Loucy (cell line): ENCODE results near the gene CAPN7.
A peak's percentile ranks its signal among the peaks of the same experiment; 100 is the strongest.

Source experiments
- H2AFZ ChIP-seq: fragments of 200-600 bp; sonication (generic); 2 replicates; pipeline ENCODE4 v1.6.0; 2016; ENCODE audit warnings: antibody characterized with exemption, mild to moderate bottlenecking, low read length, moderate library complexity
- H3F3A ChIP-seq: fragments of 200-600 bp; 2 replicates; pipeline ENCODE4 v1.6.0; 2016; ENCODE audit warnings: antibody characterized with exemption, low read depth, mild to moderate bottlenecking
- H3K27me3 ChIP-seq: fragments of 200-600 bp; sonication (generic); 2 replicates; pipeline ENCODE4 v1.6.1; 2014; ENCODE audit warnings: low read length, mild to moderate bottlenecking; ENCODE audit not compliant: insufficient read depth, poor library complexity, severe bottlenecking
- H3K36me3 ChIP-seq: fragments of 200-600 bp; sonication (generic); 2 replicates; pipeline ENCODE4 v1.6.1; 2016; ENCODE audit warnings: low read length; ENCODE audit not compliant: insufficient read depth
- H3K4me1 ChIP-seq: fragments of 200-600 bp; sonication (generic); 2 replicates; pipeline ENCODE4 v1.5.1; 2014; ENCODE audit warnings: low read length, mild to moderate bottlenecking; ENCODE audit not compliant: insufficient read depth, poor library complexity, severe bottlenecking
- H3K4me2 ChIP-seq: fragments of 200-600 bp; sonication (generic); 2 replicates; pipeline ENCODE4 v1.6.0; 2014; ENCODE audit warnings: antibody characterized with exemption, low read length, low read depth, mild to moderate bottlenecking; ENCODE audit not compliant: poor library complexity, severe bottlenecking
- H3K4me3 ChIP-seq: fragments of 200-600 bp; sonication (generic); 2 replicates; pipeline ENCODE4 v1.5.1; 2014; ENCODE audit warnings: low read length, mild to moderate bottlenecking, mixed read lengths; ENCODE audit not compliant: poor library complexity, severe bottlenecking
- H3K79me2 ChIP-seq: fragments of 200-600 bp; sonication (generic); 2 replicates; pipeline ENCODE4 v1.6.1; 2014; ENCODE audit warnings: low read length; ENCODE audit not compliant: insufficient read depth
- H3K9ac ChIP-seq: fragments of 200-600 bp; sonication (generic); 2 replicates; pipeline ENCODE4 v1.6.0; 2014; ENCODE audit warnings: mild to moderate bottlenecking, low read depth, low read length, moderate library complexity; ENCODE audit not compliant: poor library complexity, severe bottlenecking
- H3K9me2 ChIP-seq: fragments of 200-600 bp; sonication (generic); replicated peaks from 2 replicates; pipeline ENCODE4 v1.6.1; 2016; ENCODE audit warnings: low read depth, low read length, mixed read lengths
- H3K9me3 ChIP-seq: fragments of 200-600 bp; sonication (generic); 2 replicates; pipeline ENCODE4 v1.6.1; 2014; ENCODE audit warnings: mild to moderate bottlenecking, antibody characterized with exemption, low read length, low read depth; ENCODE audit not compliant: insufficient read depth
- H4K20me1 ChIP-seq: fragments of 200-600 bp; sonication (generic); 2 replicates; pipeline ENCODE4 v1.6.0; 2014; ENCODE audit warnings: antibody characterized with exemption, low read length, mild to moderate bottlenecking; ENCODE audit not compliant: insufficient read depth, poor library complexity, severe bottlenecking
- EZH2phosphoT487 ChIP-seq: fragments of 200-600 bp; IDR thresholded peaks from 2 replicates; pipeline ENCODE4 v1.6.1; 2018; ENCODE audit warnings: antibody characterized with exemption, mild to moderate bottlenecking, moderate library complexity, borderline replicate concordance
- TF ChIP-seq, protein P1 (sequence below): fragments of 200-600 bp; sonication (generic); conservative IDR thresholded peaks from 2 replicates; pipeline ENCODE4 v1.5.1; 2014; ENCODE audit warnings: mild to moderate bottlenecking, antibody characterized with exemption, low read length

CAPN7 gene

DNA sequence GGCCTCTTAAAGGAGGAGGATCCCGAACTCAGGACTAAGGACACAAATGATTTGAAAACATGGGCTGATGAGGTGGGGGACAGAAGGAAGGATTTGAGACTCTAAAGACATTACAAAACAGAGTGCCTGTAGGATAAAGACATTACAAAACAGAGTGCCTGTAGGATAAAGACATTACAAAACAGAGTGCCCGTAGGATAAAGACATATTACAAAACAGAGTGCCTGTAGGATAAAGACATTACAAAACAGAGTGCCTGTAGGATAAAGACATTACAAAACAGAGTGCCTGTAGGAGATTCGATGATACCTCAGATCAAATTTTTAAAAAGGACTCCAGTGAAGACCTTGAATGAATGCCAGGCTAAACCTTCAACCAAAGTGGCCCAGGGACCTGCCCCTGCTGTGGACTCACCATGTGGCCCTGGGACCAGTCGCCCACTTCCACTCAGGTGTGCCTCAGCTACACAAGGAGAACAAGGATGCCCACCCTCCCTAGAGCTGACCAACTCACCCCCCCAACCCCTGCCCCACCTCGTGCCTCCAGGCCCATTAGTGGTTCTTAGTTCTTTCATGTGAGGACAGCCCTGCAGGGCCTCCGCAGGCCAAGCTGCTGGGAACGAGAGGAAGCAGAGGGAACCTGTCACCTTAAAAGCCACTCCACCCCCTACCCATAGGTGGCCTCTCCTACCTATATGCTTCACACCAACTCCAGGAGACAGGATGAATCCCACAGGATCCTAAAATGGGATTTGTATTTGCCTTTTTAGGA lies 66.6 kb downstream of the CAPN7 start:
- Histone ChIP-seq H3F3A (no peaks in the 10 kb centered on the region), H3K27me3 (no peaks in the 10 kb centered on the region), H4K20me1 (no peaks in the 10 kb centered on the region), H3K36me3 (peaks cover 14% of the 10 kb centered on the region; the same call in 1 of the 2 replicates), H3K4me2 (peak overlapping the region; percentile 75), H2AFZ (no peak overlapping the region), H3K4me3 (peak overlapping the region; percentile 49), H3K9ac (no peak overlapping the region), H3K9me3 (no peaks in the 10 kb centered on the region), H3K9me2 (no peaks in the 10 kb centered on the region), H3K79me2 (peaks cover 23% of the 10 kb centered on the region; the same call in 1 of the 2 replicates), H3K4me1 (peaks cover 60% of the 10 kb centered on the region)
- TF ChIP-seq, protein P1, sequence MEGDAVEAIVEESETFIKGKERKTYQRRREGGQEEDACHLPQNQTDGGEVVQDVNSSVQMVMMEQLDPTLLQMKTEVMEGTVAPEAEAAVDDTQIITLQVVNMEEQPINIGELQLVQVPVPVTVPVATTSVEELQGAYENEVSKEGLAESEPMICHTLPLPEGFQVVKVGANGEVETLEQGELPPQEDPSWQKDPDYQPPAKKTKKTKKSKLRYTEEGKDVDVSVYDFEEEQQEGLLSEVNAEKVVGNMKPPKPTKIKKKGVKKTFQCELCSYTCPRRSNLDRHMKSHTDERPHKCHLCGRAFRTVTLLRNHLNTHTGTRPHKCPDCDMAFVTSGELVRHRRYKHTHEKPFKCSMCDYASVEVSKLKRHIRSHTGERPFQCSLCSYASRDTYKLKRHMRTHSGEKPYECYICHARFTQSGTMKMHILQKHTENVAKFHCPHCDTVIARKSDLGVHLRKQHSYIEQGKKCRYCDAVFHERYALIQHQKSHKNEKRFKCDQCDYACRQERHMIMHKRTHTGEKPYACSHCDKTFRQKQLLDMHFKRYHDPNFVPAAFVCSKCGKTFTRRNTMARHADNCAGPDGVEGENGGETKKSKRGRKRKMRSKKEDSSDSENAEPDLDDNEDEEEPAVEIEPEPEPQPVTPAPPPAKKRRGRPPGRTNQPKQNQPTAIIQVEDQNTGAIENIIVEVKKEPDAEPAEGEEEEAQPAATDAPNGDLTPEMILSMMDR: 0 out of 2 replicates have a peak, but pooled peaks have one; percentile 13
- no peak for TF ChIP-seq EZH2phosphoT487

DNA sequence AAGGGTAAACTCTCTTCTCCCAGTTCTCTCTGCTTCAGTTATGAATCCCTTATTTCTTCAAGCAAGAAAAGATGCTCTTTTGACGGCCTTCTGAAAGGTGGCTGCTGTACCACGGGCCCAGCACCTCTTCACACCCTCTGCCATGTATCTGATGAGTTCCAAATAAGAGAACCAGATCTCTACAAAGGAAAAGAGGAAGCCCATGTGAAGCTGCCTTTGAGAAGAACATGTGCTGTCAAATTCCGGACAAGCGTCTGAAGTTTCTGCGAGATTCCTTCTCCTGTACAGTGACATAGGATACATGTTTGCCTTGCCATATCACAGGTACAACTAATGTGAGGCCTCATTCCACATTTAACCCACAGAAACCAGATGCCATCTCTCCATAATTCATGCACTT lies 67.2 kb downstream of the CAPN7 start:
- Histone ChIP-seq H3K9me3 (no peaks in the 10 kb centered on the region), H3K9me2 (no peaks in the 10 kb centered on the region), H3F3A (no peaks in the 10 kb centered on the region), H2AFZ (no peak overlapping the region), H4K20me1 (no peaks in the 10 kb centered on the region), H3K9ac (no peak overlapping the region), H3K4me1 (peaks cover 63% of the 10 kb centered on the region), H3K27me3 (no peaks in the 10 kb centered on the region), H3K4me3 (no peak overlapping the region), H3K36me3 (peaks cover 12% of the 10 kb centered on the region; the same call in 1 of the 2 replicates), H3K4me2 (no peak overlapping the region), H3K79me2 (peaks cover 29% of the 10 kb centered on the region; the same call in 1 of the 2 replicates)
- TF ChIP-seq, protein P1: no peak
- TF ChIP-seq EZH2phosphoT487: no peak

DNA sequence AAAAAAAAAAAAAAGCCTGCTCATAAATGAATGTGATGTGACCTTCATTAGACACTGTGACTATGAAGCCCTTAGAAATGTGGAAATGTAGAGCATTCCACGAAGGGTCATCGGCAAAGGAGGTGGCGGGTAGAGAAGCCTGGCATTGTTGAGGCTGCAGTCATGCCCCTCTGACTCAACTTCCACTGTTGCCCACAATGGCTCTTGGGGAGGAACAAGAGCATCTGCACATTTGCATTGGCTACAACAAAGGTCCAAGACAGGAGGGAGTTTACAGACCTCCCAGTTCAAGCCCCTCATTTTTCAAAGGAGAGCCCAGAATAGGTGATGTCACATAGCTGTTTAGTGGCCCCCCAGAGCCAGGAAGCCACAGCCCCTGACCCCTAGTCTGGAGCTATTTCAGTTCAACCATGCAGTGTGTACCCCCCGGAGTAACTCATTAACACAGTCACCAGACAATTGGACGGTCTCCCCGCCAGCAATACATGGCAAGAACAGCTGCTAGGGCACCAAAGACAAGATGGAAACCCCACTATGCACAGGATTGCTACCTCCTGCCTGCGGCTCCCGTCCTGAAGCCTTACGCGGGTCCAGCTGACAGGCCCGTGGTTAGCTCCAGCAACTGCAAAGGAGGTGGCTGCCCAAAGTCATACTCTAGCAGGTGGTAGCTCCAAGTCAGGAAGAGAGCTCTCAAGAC lies 70.1 kb downstream of the CAPN7 start:
- H3K36me3 ChIP-seq: no peaks in the 10 kb centered on the region
- H3K27me3 ChIP-seq: no peaks in the 10 kb centered on the region
- H3F3A ChIP-seq: no peaks in the 10 kb centered on the region
- no peaks in the 10 kb centered on the region for H3K9me2 ChIP-seq
- no peak overlapping the region for H3K9ac ChIP-seq
- no peaks in the 10 kb centered on the region for H3K9me3 ChIP-seq
- no peak for TF ChIP-seq EZH2phosphoT487
- TF ChIP-seq, protein P1: no peak
- no peak overlapping the region for H3K4me2 ChIP-seq
- H3K4me1 ChIP-seq: peaks cover 56% of the 10 kb centered on the region
- no peak overlapping the region for H3K4me3 ChIP-seq
- H4K20me1 ChIP-seq: no peaks in the 10 kb centered on the region
- peaks cover 33% of the 10 kb centered on the region; the same call in 1 of the 2 replicates for H3K79me2 ChIP-seq
- H2AFZ ChIP-seq: no peak overlapping the region
